Activated CD4-positive, alpha-beta T cell treated with anti-CD3 and anti-CD28 coated beads, Interleukin-2, amount 50 U/mL, for 16 hours (primary cell): ENCODE data around the gene COQ8A.
A peak's percentile ranks its signal among the peaks of the same experiment; 100 is the strongest.

Source experiments
- DNase-seq: peaks from one replicate; pipeline ENCODE4 v3.0.0-alpha.2; 2020

The COQ8A gene

GRCh38 chr1:226940029-226940805 lies at the start of gene COQ8A:
COQ8A (plus strand) TSS chr1:226940294; CDS start chr1:226961386, 21,092 bp downstream.
- DNase-seq = peak; percentile 99

- DNase-seq = no peak
Measured at GRCh38 chr1:226890331-226891108, 49.6 kb upstream of the COQ8A start.

GRCh38 chr1:226891346-226891745 lies 48.7 kb upstream of the COQ8A start:
- no peak for DNase-seq

DNA sequence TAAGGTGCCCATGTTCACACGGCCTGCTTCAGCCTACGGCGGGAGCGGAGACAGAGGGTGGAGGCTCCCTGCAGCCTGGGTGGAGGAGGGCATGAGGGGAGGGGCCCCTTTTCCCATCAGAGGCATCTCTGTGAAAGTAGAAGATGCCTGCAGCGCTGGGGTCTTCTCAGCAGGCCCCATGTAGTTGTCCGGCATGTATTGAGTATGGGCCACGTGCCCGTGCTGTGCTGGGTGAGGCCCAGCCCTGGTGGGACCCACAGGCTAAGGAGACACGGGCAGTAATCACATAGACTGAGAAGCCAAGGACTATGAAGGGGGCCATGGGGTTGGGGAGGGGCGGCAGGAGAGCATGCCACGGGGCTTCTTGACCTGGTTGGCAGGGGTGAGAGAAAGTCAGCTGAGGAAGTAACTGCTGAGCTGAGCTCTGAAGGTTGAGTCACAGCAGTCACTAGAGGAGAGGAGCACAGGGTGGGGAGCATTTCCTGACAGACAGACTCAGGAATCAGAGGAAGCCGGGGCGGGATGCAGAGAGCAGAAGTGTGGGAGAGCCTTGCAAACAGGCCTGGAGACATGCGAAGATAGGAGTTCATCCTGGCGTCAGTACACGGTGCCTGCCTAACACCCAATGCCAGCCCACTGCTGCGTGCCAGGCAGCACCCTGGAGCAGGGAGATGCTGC lies 48.1 kb upstream of the COQ8A start:
- no peak for DNase-seq

- no peak for DNase-seq
Measured at GRCh38 chr1:226892524-226892875, 47.6 kb upstream of the COQ8A start.

GRCh38 chr1:226893936-226894335 lies 46.2 kb upstream of the COQ8A start:
- DNase-seq = no peak

DNA sequence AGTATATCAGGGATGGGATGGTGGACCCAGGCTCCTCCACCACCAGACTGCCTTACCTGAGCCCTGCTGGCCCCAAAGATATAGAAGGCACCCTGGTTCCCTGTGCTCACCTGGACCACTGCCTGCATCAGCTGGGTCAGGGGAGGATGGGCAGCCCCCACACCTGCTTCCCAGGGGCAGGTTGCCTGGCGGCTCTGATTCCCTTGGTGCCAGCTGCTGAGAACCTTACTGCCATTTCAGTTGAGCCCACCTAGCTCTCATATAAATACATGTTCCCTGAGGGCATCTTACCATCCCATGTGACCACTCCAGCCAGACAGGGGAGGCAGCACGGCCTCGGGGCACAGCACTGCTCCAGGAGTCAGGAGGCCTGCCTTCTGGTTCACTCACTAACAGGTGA lies 45.3 kb upstream of the COQ8A start:
- no peak for DNase-seq

GRCh38 chr1:226895644-226896043 lies 44.5 kb upstream of the COQ8A start:
- DNase-seq = no peak

DNA sequence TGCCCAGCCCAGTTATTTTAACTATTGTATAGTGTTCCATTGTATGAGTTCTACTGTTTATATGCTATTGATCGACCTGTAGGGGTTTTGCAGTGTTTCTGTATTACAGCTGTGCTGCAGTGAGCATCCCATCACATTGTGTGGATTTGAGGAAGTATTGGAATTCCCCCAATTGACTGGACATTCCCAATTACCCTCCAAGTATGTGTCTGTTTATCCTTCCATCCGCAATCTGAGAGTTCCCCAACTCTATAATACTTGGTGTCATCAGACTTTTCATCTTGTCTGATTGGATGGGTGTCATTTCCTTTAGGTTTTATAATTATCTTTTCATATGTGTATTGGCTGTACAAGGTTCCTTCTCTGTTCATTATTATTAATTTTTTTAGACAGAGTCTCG lies 41.8 kb upstream of the COQ8A start:
- no peak for DNase-seq

- no peak for DNase-seq
Measured at GRCh38 chr1:226901421-226901820, 38.7 kb upstream of the COQ8A start.

DNA sequence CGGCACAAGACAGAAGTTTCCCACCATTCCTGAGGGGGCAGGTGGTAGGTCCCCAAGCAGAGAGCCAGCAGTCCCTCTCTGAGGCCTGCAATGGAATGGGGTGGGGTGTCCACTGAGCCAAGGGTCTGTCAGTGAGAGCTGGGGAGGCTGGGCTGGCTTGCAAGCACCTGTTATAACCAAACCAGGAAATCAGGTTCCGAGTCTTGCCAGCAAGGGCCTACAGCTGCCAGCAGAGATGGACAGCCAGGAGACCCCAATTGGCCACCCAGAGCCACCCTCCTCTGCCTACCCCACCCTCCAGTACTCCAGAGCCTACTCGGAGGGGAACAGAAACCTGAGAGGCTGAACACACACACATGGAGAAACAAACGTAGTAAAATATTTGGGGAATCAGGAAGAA lies 37.5 kb upstream of the COQ8A start:
- no peak for DNase-seq

DNA sequence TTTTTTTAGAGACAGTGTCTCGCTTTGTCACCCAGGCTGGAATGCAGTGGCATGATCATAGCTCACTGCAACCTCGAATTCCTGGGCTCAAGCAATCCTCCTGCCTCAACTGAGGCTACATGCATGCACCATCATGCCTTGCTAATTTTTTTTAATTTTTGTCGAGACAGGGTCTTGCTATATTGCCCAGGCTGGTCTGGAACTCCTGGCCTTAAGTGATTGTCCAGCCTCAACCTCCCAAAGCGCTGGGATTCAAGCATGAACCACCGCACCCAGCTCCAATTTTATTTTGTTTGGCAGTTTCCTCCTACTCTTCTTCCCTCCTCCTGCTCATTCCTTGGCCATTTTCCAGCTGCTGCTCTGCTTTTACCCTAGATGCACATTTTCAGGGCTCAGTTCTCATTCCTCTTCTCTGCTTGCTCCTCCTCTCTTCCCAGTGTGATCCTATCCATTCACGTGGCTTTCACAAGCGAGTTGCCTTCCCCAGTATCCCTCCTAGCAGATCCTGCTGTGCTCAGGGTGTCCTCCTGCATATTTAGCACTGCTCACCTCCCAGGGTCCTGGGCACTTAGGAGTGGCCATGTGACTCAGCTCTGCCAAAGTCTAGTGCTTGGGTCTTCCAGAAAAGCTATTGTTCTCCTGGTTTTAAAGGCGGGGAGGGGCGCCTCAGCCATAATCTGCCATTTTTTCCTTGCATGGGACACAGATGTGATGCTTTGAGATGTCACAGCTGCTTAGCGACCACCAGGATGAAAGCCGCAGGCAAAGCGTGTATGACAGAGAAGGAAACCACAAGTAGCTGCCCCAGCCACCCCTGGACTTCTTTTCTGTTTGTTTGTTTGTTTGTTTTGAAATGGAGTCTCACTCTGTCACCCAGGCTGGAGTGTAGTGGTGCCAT lies 36.0 kb upstream of the COQ8A start:
- DNase-seq = no peak

DNA sequence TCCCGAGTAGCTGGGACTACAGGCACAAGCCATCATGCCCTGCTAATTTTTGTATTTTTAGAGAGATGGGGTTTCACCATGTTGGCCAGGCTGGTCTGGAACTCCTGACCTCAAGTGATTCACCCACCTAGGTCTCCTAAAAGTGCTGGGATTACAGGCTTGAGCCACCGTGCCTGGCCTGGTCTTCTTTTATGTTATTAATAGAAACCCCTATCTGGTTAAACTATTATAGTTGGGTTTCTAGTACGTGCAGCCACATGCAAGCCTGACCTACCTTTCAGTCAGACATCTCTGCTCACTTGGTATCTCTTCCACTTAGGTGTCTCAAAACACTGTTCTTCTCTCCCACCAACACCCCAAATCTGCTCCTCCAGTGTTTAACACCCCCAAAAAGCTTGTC lies 35.3 kb upstream of the COQ8A start:
- no peak for DNase-seq

- no peak for DNase-seq
Measured at GRCh38 chr1:226908419-226908818, 31.7 kb upstream of the COQ8A start.

DNA sequence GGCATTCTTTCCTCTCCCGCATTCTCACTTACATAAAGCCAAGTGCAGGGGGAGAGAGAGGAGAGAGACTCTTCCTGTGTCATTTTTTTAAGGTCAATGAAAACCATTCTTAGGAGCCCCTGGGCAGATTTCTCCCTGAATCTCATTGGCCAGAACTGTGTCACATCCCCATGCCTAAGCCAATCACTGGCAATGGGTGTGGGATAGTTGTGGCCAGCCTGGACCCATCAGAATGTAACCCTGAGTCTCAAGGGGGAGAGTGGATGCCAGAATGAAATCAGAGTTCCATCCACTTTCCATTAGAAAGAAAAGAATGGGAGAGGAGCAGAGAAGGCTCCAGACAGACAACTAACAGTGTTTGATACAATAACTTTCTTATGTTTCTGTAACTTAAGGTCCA lies 31.2 kb upstream of the COQ8A start:
- DNase-seq = no peak

GRCh38 chr1:226912587-226913176 lies 27.4 kb upstream of the COQ8A start:
- DNase-seq = peak; percentile 58

- DNase-seq = no peak
Measured at GRCh38 chr1:226915672-226915995, 24.5 kb upstream of the COQ8A start.

DNA sequence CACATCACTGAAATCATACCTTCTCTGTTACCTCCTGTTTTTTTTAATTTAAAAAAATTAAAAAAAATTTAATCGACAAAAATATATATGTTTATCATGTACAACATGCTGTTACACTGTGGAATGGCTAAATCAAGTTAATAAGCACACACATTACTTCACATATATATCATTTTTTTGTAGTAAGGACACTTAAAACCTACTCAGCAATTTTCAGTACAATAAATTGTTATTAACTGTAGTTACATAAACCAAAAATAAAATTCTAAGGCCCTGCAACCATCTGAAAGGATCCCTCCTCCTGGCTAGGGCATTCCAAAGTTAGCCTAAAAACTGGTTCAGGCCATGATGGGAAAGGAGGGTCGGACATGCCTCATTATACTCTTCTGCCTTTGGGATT lies 23.6 kb upstream of the COQ8A start:
- no peak for DNase-seq

DNA sequence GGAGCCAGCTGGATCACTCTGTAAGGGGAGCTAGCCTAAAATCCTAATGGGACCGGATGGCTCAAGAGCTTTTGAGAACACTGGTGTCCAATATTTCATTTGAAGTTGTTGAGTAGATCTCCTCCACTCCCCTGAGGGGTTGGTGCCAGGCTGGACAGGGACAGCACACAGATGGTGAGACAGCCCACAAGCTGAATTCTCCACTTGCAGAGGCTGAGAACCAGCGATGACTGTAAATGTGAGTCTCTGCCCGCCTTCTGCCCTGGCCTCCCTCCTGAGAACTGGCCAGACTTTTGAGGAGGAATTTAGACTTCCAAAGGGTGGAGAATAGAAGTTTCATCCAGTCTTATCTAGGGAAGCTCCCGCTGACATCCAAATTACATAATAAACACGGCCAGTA lies 20.5 kb upstream of the COQ8A start:
- no peak for DNase-seq

- no peak for DNase-seq
Measured at GRCh38 chr1:226919995-226920394, 20.1 kb upstream of the COQ8A start.

DNA sequence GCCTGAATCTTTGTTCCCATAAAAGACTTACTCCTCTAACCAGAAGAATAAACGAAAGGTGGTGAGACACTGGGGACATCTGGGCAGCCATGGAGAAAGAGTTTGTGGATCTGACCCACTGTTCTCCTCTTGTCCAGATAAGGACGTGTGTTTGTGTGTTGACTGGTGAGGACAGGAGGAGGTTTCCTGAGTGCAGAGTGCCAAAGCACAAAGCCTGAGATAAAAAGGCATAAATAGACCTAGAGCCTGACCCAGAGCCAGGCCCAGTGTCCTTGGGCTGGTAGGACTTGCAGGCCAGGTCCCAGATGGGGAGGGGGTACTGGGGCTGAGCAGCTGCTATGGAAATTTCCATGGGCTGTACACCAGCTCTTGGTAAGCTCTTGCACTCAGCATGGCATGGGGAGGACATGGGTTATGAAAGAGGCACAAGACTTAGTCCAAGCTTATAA lies 19.6 kb upstream of the COQ8A start:
- DNase-seq = no peak

- DNase-seq = no peak
Measured at GRCh38 chr1:226921504-226921903, 18.6 kb upstream of the COQ8A start.
